Measurements from ENCODE around the gene FAF1.

Gene FAF1

GRCh38 chr1:50476800-50477199 is 483.3 kb downstream of the FAF1 start:
- no peak for DNase-seq

- peak; percentile 2 for DNase-seq
These were observed 484.9 kb downstream of the FAF1 start for GRCh38 chr1:50474859-50475809.

GRCh38 chr1:50473513-50473912 is 486.6 kb downstream of the FAF1 start:
- DNase-seq: no peak

GRCh38 chr1:50471967-50472366 is 488.1 kb downstream of the FAF1 start:
- DNase-seq: no peak

- no peak for DNase-seq
These were observed 497.1 kb downstream of the FAF1 start for GRCh38 chr1:50462964-50463363.

GRCh38 chr1:50458507-50458906 is 501.6 kb downstream of the FAF1 start:
- peak; percentile 76 for DNase-seq

- no peak for DNase-seq
These were observed 505.2 kb downstream of the FAF1 start for GRCh38 chr1:50454911-50455310.

- no peak for DNase-seq
These were observed 506.8 kb downstream of the FAF1 start for GRCh38 chr1:50453266-50453665.

- no peak for DNase-seq
These were observed 507.4 kb downstream of the FAF1 start for GRCh38 chr1:50452700-50453099.

GRCh38 chr1:50450861-50451653 is 509.0 kb downstream of the FAF1 start:
- no peak for DNase-seq

GRCh38 chr1:50447961-50448360 is 512.1 kb downstream of the FAF1 start:
- no peak for DNase-seq

- no peak for DNase-seq
These were observed 518.9 kb downstream of the FAF1 start for GRCh38 chr1:50441183-50441582.

- no peak for DNase-seq
These were observed 521.1 kb downstream of the FAF1 start for GRCh38 chr1:50438945-50439344.

- no peak for DNase-seq
These were observed 523.6 kb downstream of the FAF1 start for GRCh38 chr1:50436489-50436888.

GRCh38 chr1:50430010-50430405 is 530.1 kb downstream of the FAF1 start:
- DNase-seq: no peak

GRCh38 chr1:50427818-50428779 is 532.0 kb downstream of the FAF1 start:
- no peak for DNase-seq

GRCh38 chr1:50427086-50427817 is 532.8 kb downstream of the FAF1 start:
- no peak for DNase-seq

GRCh38 chr1:50426702-50427085 is 533.4 kb downstream of the FAF1 start:
- DNase-seq: no peak

GRCh38 chr1:50426108-50426700 is 533.9 kb downstream of the FAF1 start:
- no peak for DNase-seq

- peak; percentile 27 for DNase-seq
These were observed 534.5 kb downstream of the FAF1 start for GRCh38 chr1:50425376-50426107.

Data from fibroblast of skin of abdomen (primary cell).